PFSK-1 (cell line): ENCODE data around the gene GPR25.

Source experiments
- FOXP2 ChIP-seq: optimal IDR thresholded peaks from 2 replicates; pipeline ENCODE3; 2011; ENCODE audit warnings: borderline replicate concordance, control low read depth, inconsistent platforms; ENCODE audit not compliant: insufficient read depth; ENCODE audit errors: extremely low read length, extremely low read depth
- POLR2AphosphoS5 ChIP-seq: IDR thresholded peaks from 2 replicates; pipeline ENCODE4 v1.6.1; 2012; ENCODE audit warnings: low read depth, mild to moderate bottlenecking, control low read depth, low read length, moderate library complexity
- REST ChIP-seq, 2 experiments: IDR thresholded peaks; 2 replicates each; pipeline versions ENCODE4 v1.6.1 to v1.8.0; 2011 to 2012; ENCODE audit warnings: low read depth in 2 of 2, low read length in 2 of 2, control low read depth in 1 of 2, inconsistent platforms in 1 of 2, mild to moderate bottlenecking in 1 of 2, moderate library complexity in 1 of 2; ENCODE audit not compliant: insufficient read depth in 1 of 2
- SIN3A ChIP-seq: IDR thresholded peaks from 2 replicates; pipeline ENCODE4 v1.6.1; 2012; ENCODE audit warnings: mild to moderate bottlenecking, low read length, moderate library complexity, borderline replicate concordance; ENCODE audit not compliant: insufficient read depth
- TAF1 ChIP-seq: IDR thresholded peaks from 2 replicates; pipeline ENCODE4 v1.6.1; 2012; ENCODE audit warnings: low read length, control low read depth, borderline replicate concordance; ENCODE audit not compliant: insufficient read depth

Gene GPR25

GRCh38 chr1:200838676-200839445 lies 33.9 kb upstream of the GPR25 start:
- no peak for TF ChIP-seq REST (IDR thresholded peaks at IDR 0.05; ENCODE audit: insufficient read depth in 1 of 2, low read depth in 2 of 2, low read length in 2 of 2)
- no peak for TF ChIP-seq SIN3A
- no peak for TF ChIP-seq POLR2AphosphoS5
- TF ChIP-seq TAF1, result no peak

- no peak for TF ChIP-seq REST (IDR thresholded peaks at IDR 0.05; ENCODE audit: insufficient read depth in 1 of 2, low read depth in 2 of 2, low read length in 2 of 2)
- TF ChIP-seq TAF1, result no peak
- TF ChIP-seq POLR2AphosphoS5, result no peak
- no peak for TF ChIP-seq FOXP2
- TF ChIP-seq SIN3A, result no peak
Observed at GRCh38 chr1:200845360-200845759, 27.4 kb upstream of the GPR25 start.

GRCh38 chr1:200846398-200846797 lies 26.4 kb upstream of the GPR25 start:
- TF ChIP-seq REST (IDR thresholded peaks at IDR 0.05; ENCODE audit: insufficient read depth in 1 of 2, low read depth in 2 of 2, low read length in 2 of 2) (no peak), POLR2AphosphoS5 (no peak), TAF1 (no peak), SIN3A (no peak), FOXP2 (no peak)

GRCh38 chr1:200849430-200849829 lies 23.4 kb upstream of the GPR25 start:
- TF ChIP-seq SIN3A (no peak), POLR2AphosphoS5 (no peak), TAF1 (no peak), REST (IDR thresholded peaks at IDR 0.05; ENCODE audit: insufficient read depth in 1 of 2, low read depth in 2 of 2, low read length in 2 of 2) (no peak), FOXP2 (no peak)

- TF ChIP-seq TAF1 (no peak), FOXP2 (no peak), REST (IDR thresholded peaks at IDR 0.05; ENCODE audit: insufficient read depth in 1 of 2, low read depth in 2 of 2, low read length in 2 of 2) (no peak), POLR2AphosphoS5 (no peak)
Observed at GRCh38 chr1:200850554-200850953, 22.2 kb upstream of the GPR25 start.
